Measurements from ENCODE around the gene ADGRG3. TPM values are rescaled to one million over a fixed set of nuclear protein-coding genes. Genes with fewer than 3 reads are reported as not detected.

The ADGRG3 gene
- total and polyA plus RNA-seq, 9 of the 15 experiments (the other 6 are each of a cell fraction or from before 2014, with no cell fraction given): 0.09 to 0.52 (median 0.14) TPM; not detected in 3

GRCh38 chr16:57700781-57701551, 32.9 kb downstream of the ADGRG3 start (continued):
- TF ChIP-seq HBP1 (CRISPR knock-in tag; IDR thresholded peaks at IDR 0.05) (no peak), MTA3 (IDR thresholded peaks at IDR 0.05; ENCODE audit: borderline replicate concordance) (peak; percentile 28; the same call in 1 of the 2 replicates), TAF7 (tag; IDR thresholded peaks at IDR 0.05) (0 out of 2 replicates have a peak, but pooled peaks have one; percentile 2), RFX7 (CRISPR knock-in tag; IDR thresholded peaks at IDR 0.05) (no peak), RBM25 (IDR thresholded peaks at IDR 0.05; ENCODE audit: low read depth, low read length, severe bottlenecking) (no peak), ZNF668 (CRISPR knock-in tag; IDR thresholded peaks at IDR 0.05) (no peak), GABPA (tag; conservative IDR thresholded peaks at IDR 0.05; ENCODE audit: low read depth) (no peak), PHF8 (IDR thresholded peaks at IDR 0.05; ENCODE audit: borderline replicate concordance, low read length) (peak; percentile 11; the same call in 1 of the 2 replicates), JUN (IDR thresholded peaks at IDR 0.05; ENCODE audit: borderline replicate concordance, low read depth, low read length) (no peak), JUN (CRISPR knock-in tag; IDR thresholded peaks at IDR 0.05; ENCODE audit: borderline replicate concordance) (no peak), TSC22D4 (tag; IDR thresholded peaks at IDR 0.05) (no peak), ZFP36 (IDR thresholded peaks at IDR 0.05; ENCODE audit: low read depth, low read length, partially characterized antibody) (peak; percentile 54), CBFA2T3 (IDR thresholded peaks at IDR 0.05) (peak; percentile 75), CTCFL (IDR thresholded peaks at IDR 0.05; ENCODE audit: borderline replicate concordance, insufficient read depth, low read depth, low read length, poor library complexity, severe bottlenecking) (no peak), CC2D1A (IDR thresholded peaks at IDR 0.05) (no peak), DIDO1 (tag; IDR thresholded peaks at IDR 0.05; ENCODE audit: low read depth) (no peak), ZNF3 (CRISPR knock-in tag; IDR thresholded peaks at IDR 0.05) (no peak), KAT7 (CRISPR knock-in tag; IDR thresholded peaks at IDR 0.05; ENCODE audit: borderline replicate concordance) (0 out of 2 replicates have a peak, but pooled peaks have one; percentile 35), SMARCA4 (IDR thresholded peaks at IDR 0.05) (peak; percentile 72), MAFK (IDR thresholded peaks at IDR 0.05; ENCODE audit: low read length) (peak; percentile 47; the same call in 1 of the 2 replicates), FOXP4 (CRISPR knock-in tag; IDR thresholded peaks at IDR 0.05; ENCODE audit: borderline replicate concordance) (no peak)
